T follicular helper cell (primary cell): ENCODE measurements around the gene ENOPH1.

Experiments
- DNase-seq: peaks from one replicate; pipeline ENCODE4 v3.0.0-alpha.2; 2020; ENCODE audit warnings: low read depth

ENOPH1 gene

DNA sequence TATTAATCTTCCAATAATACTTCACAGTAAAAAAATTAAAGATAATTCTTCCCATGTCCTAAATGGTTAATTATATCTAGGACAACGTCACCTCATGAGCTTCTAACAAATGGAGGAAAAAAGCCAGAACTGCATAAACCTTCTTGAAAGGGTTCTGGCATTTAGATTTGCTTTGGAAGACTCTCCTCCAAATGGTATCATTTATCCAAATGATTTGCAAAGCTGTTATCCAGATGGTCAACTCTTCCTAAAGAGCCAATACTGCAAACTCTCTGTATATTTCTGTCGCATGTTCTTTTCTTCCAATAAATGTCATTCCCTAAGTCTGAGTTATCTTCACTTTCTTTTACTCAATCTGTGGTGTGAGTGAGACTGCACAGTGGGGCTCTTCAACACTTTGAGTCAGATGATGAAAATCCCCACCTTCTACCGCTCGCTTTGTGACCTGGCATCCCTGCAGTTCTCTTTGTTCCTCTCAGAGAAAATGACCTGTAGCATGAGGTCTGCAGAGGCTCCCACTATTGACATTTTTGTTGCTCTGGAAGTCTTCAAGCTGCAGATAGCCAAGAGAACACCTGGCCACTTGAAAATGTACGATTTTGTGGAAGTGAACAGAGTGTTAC lies 78.5 kb downstream of the ENOPH1 start:
- DNase-seq: no peak

DNA sequence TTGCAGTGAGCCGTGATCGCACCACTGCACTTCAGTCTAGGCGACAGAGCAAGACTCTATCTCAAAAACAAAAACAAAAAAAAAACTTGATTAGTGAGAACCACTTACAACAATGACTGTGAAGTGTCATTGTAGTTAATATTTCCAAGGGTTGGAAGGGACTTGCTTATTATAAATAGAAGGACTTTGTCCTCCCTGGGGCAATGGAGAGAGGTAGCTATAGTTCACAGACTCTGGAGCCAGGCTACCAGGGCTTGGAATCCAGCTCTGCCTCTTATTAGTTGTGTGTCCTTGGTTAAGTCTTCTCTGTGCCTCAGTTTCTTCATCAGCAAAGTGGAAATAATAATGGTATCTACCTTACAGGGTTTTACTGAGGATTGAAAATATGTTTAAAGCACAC lies 79.8 kb downstream of the ENOPH1 start:
- DNase-seq: no peak
